Ovary (tissue), 9 donors: ENCODE data around the gene HSPE1. TPM values are rescaled to one million over a fixed set of nuclear protein-coding genes. Genes with fewer than 3 reads are reported as not detected.

Experiments
- DNase-seq, 5 donors: peaks; one replicate each; pipeline ENCODE4 v3.0.0-alpha.2; 2019 to 2020
- H3K27ac ChIP-seq, 2 donors: fragments of 200-600 bp; one replicate each; pipeline versions ENCODE4 v1.5.1 to v1.8.0; 2019 to 2022
- H3K27me3 ChIP-seq: fragments of 200-600 bp; one replicate; pipeline ENCODE4 v1.8.0; 2022
- H3K36me3 ChIP-seq: fragments of 200-600 bp; sonication (generic); one replicate; pipeline ENCODE4 v1.5.1; 2019
- H3K4me1 ChIP-seq: one replicate; pipeline ENCODE4 v1.8.1; 2013; ENCODE audit warnings: mild to moderate bottlenecking, moderate library complexity; ENCODE audit not compliant: insufficient read depth
- H3K4me3 ChIP-seq: fragments of 200-600 bp; sonication (generic); one replicate; pipeline ENCODE4 v1.5.1; 2017
- H3K9me3 ChIP-seq, 2 donors: fragments of 200-600 bp in 1 of 2; sonication (generic) in 1 of 2; one replicate each; pipeline versions ENCODE4 v1.5.1 to v1.8.1; 2013 to 2019; ENCODE audit warnings: mild to moderate bottlenecking in 1 of 2, moderate library complexity in 1 of 2
- CTCF ChIP-seq, 3 donors: fragments of 450-650 bp in 2 of 3; fragments of 200-600 bp in 1 of 3; IDR thresholded peaks; one replicate each; pipeline versions ENCODE4 v1.5.1 to v1.8.0; 2016 to 2022; ENCODE audit warnings: antibody characterized with exemption in 3 of 3, mild to moderate bottlenecking in 1 of 3
- EP300 ChIP-seq: sonication (generic); formaldehyde crosslinking; IDR thresholded peaks from one replicate; pipeline ENCODE4 v1.6.1; 2017; ENCODE audit warnings: antibody characterized with exemption
- POLR2A ChIP-seq: fragments of 450-650 bp; IDR thresholded peaks from one replicate; pipeline ENCODE4 v1.6.1; 2017; ENCODE audit warnings: antibody characterized with exemption, mild to moderate bottlenecking, moderate library complexity
- WGBS, 3 donors: extraction: QIAGEN DNeasy Blood & Tissue Kit in 1 of 3; methylation state at CpG; one replicate each; pipeline versions ENCODE4 v1.1.5 to v1.1.7; 2013 to 2017; 5-methylcytosine and 5-hydroxymethylcytosine counted together
- intact Hi-C, 4 donors: fragments of 100-400 bp; cut with DNase I; formaldehyde crosslinking; loops; one replicate each; pipeline versions ENCODE4 v1.11.0 to v1.15.1; 2022 to 2023
- polyA plus RNA-seq, 2 donors: library from polyadenylated mRNA; stranded (reverse); fragments of 200-250 nt in 1 of 2; fragments of 350-450 nt in 1 of 2; fragmentation: Illumina TruSeq in 1 of 2; extraction: RNeasy Lipid Tissue Mini Kit (QIAGEN cat#74804) in 1 of 2; gene quantifications; one replicate each; pipeline ENCODE4 v1.2.3, GENCODE V29; 2013 to 2014
- total RNA-seq, 7 donors: library from RNA; depleted of rRNA in 2 of 7; stranded (reverse); fragments of >200 nt in 2 of 7; fragmentation: NEBNext Ultra II Directional in 3 of 7; extraction: Animal tissue kit (Norgen Biotek cat#: 25700) in 3 of 7; gene quantifications; one replicate each; pipeline versions ENCODE4 v1.1.0 to v1.2.4, GENCODE V29; 2016 to 2023
- donor health status: DM: no; HTN: no; CAD: no; lungs with moderate emphysema.
- donor health status: DM: no; HTN: no; CAD: no.
- donor health status: Bipolar disorder and iron deficiency.
- donor health status: DM: yes; HTN: yes; CAD: no.
- donor health status: DM: no; HTN: no; CAD: no.
- donor health status: DM: yes; HTN: yes; CAD: no.

HSPE1 gene
- total and polyA plus RNA-seq, 9 donors = 57.8 to 128 (median 69.5) TPM

- intact Hi-C loops = loop anchor here in 1 of 4 donors (10.0 kb wide), 1 partner anchor 190 kb away; the partner anchor contains the start of gene MARS2
- H3K9me3 ChIP-seq = no peaks in the 10 kb centered on the region
- H3K4me1 ChIP-seq = peaks cover 5% of the 10 kb centered on the region
- peak overlapping the region in 1 of 2 donors; percentile 99 for H3K27ac ChIP-seq
- TF ChIP-seq POLR2A (no peak), CTCF (IDR thresholded peaks at IDR 0.05) (no peak), EP300 (no peak)
- H3K36me3 ChIP-seq = no peaks in the 10 kb centered on the region
- 59 to 65% (median 61%) methylated on average over 3 of the region's 3 CpGs for WGBS, 3 donors
- H3K4me3 ChIP-seq = peak overlapping the region; percentile 81
- no peaks in the 10 kb centered on the region for H3K27me3 ChIP-seq
- DNase-seq = no peak
These were observed 14.6 kb downstream of the HSPE1 start for GRCh38 chr2:197514754-197515153.

GRCh38 chr2:197515315-197515738, 15.1 kb downstream of the HSPE1 start:
- Histone ChIP-seq H3K27me3 (no peaks in the 10 kb centered on the region), H3K4me1 (peaks cover 5% of the 10 kb centered on the region), H3K27ac (peak overlapping the region; percentile 84 to 99), H3K36me3 (no peaks in the 10 kb centered on the region), H3K4me3 (peak overlapping the region; percentile 81), H3K9me3 (no peaks in the 10 kb centered on the region)
- intact Hi-C loops = loop anchor here in 1 of 4 donors (10.0 kb wide), 1 partner anchor 189 kb away; the partner anchor contains the start of gene MARS2
- DNase-seq = peak in 1 of 5 donors; percentile 23
- TF ChIP-seq POLR2A = no peak
- TF ChIP-seq EP300 = no peak
- TF ChIP-seq CTCF (IDR thresholded peaks at IDR 0.05) = no peak
- 0 to 1% (median 1%) methylated on average over 16 of the region's 16 CpGs for WGBS, 3 donors

GRCh38 chr2:197515739-197516392, 15.7 kb downstream of the HSPE1 start, which contains the start of gene MOB4:
Gene MOB4, plus strand, starts transcription at chr2:197516066. Its CDS starts 21 bp downstream, at chr2:197516087.
- Histone ChIP-seq H3K4me1 (peaks cover 5% of the 10 kb centered on the region), H3K9me3 (no peaks in the 10 kb centered on the region), H3K36me3 (no peaks in the 10 kb centered on the region), H3K27ac (peak within 1 kb of the TSS; percentile 84 to 99), H3K27me3 (no peaks in the 10 kb centered on the region), H3K4me3 (peak within 1 kb of the TSS; percentile 81)
- TF ChIP-seq CTCF (IDR thresholded peaks at IDR 0.05) (peak in 2 of 3 donors; percentile 16 to 36), POLR2A (peak; percentile 80), EP300 (no peak)
- intact Hi-C loops = loop anchor here in 1 of 4 donors (10.0 kb wide), 1 partner anchor 189 kb away; the partner anchor contains the start of gene MARS2
- WGBS, 3 donors = 0 to 1% (median 0%) methylated on average over 48 to 66 of the region's 66 CpGs
- DNase-seq = peak; percentile 94 to 97 (median 96)

- no peak for DNase-seq
- H3K4me1 ChIP-seq = peaks cover 5% of the 10 kb centered on the region
- H3K9me3 ChIP-seq = no peaks in the 10 kb centered on the region
- TF ChIP-seq CTCF (IDR thresholded peaks at IDR 0.05) (no peak), EP300 (no peak), POLR2A (no peak)
- 0 to 1% (median 1%) methylated on average over 17 of the region's 17 CpGs for WGBS, 3 donors
- intact Hi-C loops = loop anchor here in 1 of 4 donors (10.0 kb wide), 1 partner anchor 188 kb away; the partner anchor contains the start of gene MARS2
- H3K36me3 ChIP-seq = no peaks in the 10 kb centered on the region
- peak overlapping the region; percentile 81 for H3K4me3 ChIP-seq
- H3K27me3 ChIP-seq = no peaks in the 10 kb centered on the region
- H3K27ac ChIP-seq = peak overlapping the region; percentile 84 to 99
These were observed 16.2 kb downstream of the HSPE1 start for GRCh38 chr2:197516393-197516761.
